GM21786 (cell line): ENCODE data around the gene ATP13A3.
A peak's percentile ranks its signal among the peaks of the same experiment; 100 is the strongest.
"Not testable (repeated sequence)": the region's sequence is repeated elsewhere in the genome, so short reads cannot be mapped to it uniquely, and the experiment has no call there.

Experiments
- ATAC-seq: cut with Tn5 transposase; IDR thresholded peaks from one replicate; pipeline ENCODE4 v1.9.1; 2021; ENCODE audit not compliant: unreplicated experiment

The ATP13A3 gene

DNA sequence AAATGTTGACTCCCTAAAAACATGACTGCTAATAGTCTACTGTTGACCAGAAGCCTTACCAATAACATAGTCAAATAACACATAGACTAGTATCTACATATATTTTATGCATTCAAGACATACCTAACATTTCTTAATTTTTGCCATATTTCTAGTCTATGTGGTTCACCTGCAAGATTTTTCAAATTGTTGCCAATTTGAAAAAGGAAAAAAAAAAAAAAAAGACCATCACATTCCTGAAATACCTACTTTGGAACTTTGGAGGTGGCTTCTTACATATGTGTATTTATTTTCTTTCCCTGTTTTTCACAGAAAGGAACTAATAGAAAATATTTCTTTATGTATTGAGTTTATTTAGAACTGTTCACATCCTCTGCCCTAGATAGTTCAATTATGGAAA lies 13.4 kb upstream of the ATP13A3 start:
- no peak for ATAC-seq

DNA sequence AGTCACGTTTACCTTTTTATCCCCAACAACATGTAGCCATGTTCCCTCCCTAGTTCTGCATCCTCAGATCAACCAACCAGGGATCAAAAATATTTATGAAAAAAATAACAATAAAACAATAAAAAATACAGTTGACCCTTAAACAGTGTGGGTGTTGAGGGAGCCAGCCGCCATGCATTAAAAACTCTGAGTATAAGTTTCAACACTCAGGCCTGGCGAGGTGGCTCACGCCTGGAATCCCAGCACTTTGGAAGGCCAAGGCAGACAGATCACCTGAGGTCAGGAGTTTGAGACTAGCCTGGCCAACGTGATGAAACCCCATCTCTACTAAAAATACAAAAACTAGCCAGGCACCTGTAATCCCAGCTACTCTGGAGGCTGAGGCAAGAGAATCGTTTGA lies 12.7 kb upstream of the ATP13A3 start:
- not testable (repeated sequence) for ATAC-seq

- peak; percentile 65 for ATAC-seq
These were observed 11.2 kb upstream of the ATP13A3 start for GRCh38 chr3:194497799-194498575.

- ATAC-seq: no peak
These were observed 9.6 kb upstream of the ATP13A3 start for GRCh38 chr3:194496217-194496919.

DNA sequence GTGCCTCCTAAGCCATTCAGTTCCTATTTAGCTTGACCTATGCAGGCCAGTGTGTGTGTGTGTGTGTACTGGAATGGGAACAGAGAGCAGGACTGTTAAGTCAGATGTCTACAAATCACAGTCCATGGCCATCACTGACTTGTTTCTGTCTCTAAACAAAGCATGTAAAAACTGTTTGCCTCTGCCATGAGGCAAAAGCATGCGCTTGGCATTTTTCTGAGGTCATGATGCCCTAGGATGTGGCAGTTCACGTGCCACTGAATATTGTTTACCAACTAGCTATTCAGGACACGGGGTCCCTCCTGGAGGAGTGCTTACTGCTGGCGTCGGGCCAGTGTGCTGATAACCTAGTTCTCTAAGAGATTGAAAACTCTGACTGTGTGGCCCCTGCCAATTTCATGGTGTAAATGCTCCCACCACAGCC lies 8.2 kb upstream of the ATP13A3 start:
- ATAC-seq: no peak

DNA sequence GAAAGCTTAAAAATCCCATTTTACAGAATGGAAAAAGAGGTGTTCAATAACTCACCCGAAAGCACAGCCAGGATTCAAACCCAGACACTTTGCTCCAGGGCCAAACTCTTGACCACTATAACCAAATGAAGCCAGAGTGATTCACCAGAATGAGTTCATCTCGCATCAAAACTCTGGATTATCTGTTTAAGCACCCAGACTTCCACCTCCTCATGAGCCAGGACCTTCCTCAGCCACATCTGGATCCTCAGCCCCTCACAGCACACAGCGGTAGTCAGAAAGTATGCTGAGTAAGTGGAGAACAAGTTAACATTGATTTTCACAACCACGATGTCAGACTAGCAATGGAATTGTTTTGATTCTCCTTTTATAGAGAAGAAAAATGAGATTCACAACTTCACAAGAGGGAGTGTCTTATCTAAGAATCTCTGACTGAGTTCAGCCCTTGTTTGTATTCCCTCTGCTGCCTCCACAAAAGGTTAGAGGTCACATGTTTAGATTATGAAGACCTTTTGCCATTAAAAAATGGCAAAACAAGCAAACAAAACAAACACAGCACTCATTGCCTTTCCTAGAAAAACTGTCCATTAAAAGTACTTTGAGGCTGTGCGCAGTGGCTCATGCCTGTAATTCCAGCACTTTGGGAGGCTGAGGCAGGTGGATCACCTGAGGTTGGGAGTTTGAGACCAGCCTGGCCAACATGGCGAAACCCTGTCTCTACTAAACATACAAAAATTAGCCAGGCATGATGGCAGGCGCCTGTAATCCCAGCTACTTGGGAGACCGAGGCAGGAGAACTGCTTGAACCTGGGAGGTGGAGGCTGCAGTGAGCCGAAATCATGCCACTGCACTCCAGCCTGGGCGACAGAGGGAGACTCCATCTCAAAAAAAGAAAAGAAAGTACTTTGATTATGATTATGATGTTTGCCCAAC lies 7.5 kb upstream of the ATP13A3 start:
- not testable (repeated sequence) for ATAC-seq

- no peak for ATAC-seq
These were observed 5.2 kb upstream of the ATP13A3 start for GRCh38 chr3:194492001-194492400.

- no peak for ATAC-seq
These were observed 3.2 kb upstream of the ATP13A3 start for GRCh38 chr3:194489736-194490612.

- ATAC-seq: no peak
These were observed 1.4 kb upstream of the ATP13A3 start for GRCh38 chr3:194488055-194488742.

- peak; percentile 13 for ATAC-seq
These were observed 670 bp upstream of the ATP13A3 start for GRCh38 chr3:194487289-194488054.

DNA sequence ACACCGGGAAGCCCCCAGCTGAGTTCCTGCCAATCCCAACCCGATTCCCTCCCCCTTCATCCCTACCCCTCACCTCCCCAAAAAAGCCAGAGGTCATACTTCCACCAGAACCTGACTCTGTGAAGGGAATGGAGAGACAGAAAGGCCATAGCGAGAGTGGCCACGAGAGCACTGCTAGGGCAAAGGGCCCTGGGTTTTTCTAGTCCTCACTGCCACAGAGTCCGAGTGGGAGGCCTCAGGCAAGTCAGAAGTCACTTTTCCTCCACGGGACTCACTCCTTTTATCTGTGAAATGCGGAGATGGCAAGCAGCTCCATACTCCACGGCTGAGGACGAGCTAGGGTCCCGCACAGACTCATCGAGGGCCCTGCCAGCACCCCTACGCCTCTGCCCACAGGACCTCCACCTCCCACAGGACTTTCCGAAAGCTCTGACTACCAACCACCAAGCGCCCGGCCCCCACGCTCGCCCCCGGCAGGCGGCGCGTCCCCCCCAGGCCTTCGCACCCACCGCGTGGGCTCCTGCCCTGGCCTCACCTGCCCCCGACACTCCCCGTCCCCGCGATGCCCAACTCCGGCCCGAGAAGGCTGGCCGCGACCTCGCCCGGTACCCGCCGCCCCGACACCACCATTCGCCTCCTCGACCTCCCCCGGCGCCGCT lies 792 bp downstream of the ATP13A3 start:
- ATAC-seq: peak; percentile 9

DNA sequence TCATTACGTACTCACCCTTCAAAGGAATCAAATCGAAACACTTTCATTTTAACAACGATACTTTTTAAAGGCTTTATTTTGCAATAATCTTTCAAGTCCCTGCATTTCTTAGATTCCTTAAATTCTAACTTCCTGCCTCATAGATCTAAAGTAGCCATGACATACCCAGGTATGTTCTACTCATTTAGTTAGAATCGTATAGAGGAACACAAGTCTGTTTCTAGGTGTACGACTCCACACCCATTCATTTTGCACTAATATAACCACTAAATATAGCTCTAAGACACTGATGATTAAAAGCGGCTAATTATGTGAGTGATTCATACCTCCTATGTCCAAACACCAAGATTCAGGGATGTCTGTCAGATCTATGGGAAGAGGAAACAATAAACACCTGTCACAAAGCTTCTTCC lies 1.3 kb downstream of the ATP13A3 start:
- ATAC-seq: no peak

DNA sequence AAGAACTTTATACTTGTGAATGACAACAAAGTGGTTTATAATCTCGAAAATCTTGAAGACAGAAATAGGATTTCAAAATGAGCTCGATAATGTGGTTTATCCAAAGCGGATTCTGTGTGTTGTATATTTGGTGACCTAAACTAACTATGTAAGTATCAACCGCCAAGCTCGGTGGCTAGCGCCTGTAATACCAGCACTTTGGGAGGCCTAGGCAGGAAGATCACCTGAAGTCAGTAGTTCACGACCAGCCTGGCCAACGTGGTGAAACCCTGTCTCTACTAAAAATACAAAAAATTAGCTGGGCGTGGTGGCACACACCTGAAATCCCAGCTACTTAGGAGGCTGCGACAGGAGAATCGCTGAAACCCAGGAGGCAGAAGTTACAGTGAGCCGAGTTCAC lies 2.2 kb downstream of the ATP13A3 start:
- no peak for ATAC-seq

DNA sequence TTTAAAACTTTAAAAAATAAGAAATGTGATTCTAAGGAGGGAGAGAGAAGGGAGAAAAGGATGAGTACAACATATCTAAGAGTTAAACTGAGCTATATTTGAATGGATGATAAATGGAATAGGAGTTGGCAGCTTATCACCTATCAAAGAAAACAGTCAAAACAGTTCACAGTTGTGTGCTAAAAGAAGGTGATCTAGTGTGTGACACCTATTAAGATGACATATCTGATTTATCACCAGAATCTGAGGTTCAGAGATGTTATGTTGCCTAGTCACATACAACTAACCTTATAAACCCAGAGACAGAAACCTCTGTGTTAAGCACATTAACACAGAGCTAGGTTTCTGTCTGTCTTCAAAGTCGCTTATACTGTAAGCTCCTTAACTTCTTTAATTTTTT lies 3.0 kb downstream of the ATP13A3 start:
- no peak for ATAC-seq

DNA sequence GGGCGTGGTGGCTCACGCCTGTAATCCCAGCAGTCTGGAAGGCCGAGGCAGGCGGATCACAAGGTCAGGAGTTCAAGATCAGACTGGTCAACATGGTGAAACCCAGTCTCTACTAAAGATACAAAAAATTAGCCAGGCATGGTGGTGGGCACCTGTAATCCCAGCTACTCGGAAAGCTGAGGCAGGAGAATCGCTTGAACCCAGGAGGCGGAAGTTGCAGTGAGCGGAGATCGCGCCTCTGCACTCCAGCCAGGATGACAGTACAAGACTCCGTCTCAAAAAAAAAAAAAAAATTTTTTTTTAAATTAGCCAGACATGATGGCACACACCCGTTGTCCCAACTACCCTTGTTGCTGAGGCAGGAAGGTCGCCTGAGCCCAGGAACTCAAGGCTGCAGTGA lies 4.0 kb downstream of the ATP13A3 start:
- not testable (repeated sequence) for ATAC-seq

- no peak for ATAC-seq
These were observed 4.6 kb downstream of the ATP13A3 start for GRCh38 chr3:194482196-194482593.

DNA sequence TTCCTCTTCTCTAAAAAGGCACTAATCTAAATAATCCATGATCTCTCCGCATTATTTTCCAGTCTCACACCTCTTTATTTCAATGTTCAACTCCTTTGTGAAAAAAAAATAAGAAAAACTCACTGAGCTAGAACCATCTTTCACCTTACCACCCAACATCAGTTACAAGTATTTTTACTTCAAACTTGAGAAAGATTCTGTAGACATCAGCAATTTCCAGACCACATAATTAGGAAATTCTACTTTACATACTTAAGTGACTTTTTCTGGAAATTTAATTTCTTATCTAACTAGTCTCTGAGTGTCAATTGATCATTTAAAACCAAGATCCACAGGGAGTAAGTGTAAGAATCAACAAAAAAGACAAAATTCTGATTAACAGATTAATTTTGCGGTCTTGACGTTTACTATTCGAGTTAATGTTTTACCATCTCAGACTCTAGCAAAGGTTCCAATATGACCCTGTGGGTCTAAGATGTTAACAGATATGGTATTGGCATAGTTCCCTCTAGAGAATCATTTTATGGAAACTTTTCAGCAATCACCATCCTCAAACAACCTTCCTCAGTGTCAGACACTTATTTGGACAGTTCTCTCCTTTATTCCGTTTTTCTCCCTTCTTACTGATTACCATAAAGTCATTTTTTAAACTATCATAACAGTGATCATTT lies 5.1 kb downstream of the ATP13A3 start:
- ATAC-seq: no peak

DNA sequence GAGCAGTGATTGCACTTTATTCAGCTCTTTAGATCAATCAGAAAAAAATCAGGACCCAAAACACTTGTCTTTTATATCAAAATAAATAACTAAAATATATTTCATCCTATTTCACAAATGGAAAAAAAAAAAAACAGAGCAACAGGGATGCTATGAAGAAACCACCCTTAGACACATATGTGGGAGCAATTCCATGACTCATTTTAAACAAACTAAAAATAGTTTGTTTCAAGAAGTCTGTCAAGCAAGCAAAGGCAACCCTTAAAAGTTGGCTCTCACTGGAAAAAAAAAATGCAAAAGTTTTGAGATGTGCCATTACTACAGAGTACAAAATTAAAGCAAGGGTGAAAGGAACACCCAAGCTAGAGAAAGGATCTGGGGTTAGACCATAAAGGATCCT lies 5.7 kb downstream of the ATP13A3 start:
- ATAC-seq: no peak
